ENCODE data around the gene REXO5.

Gene REXO5

DNA sequence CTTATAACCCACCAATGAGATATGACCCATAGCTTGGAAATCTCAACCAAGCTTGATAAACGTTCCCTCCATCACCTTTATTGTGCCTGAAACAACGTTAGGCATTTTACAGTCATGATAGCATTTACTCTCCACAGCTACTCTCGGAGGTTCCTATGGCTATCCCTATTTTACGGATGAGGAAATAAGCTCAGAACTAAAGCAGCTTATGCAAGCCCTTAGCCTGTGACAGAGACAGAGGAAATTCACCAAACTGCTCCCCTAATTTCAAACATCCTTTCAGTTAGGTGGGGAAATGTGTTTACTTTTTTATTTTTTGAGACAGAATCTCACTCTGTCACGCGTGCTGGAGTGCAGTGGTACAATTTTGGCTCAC, 75.2 kb downstream of the REXO5 start:
- Mint-ChIP-seq H3K4me3 (no peak overlapping the region), H3K9me3 (no peaks in the 10 kb centered on the region), H3K27me3 (ENCODE audit: low read depth) (no peaks in the 10 kb centered on the region), H3K27ac (peak overlapping the region; percentile 76 to 87 (median 79)), H3K4me1 (peaks cover 20% of the 10 kb centered on the region), H3K36me3 (ENCODE audit: low read depth) (peaks cover 15% of the 10 kb centered on the region)
- TF ChIP-seq, protein P1, sequence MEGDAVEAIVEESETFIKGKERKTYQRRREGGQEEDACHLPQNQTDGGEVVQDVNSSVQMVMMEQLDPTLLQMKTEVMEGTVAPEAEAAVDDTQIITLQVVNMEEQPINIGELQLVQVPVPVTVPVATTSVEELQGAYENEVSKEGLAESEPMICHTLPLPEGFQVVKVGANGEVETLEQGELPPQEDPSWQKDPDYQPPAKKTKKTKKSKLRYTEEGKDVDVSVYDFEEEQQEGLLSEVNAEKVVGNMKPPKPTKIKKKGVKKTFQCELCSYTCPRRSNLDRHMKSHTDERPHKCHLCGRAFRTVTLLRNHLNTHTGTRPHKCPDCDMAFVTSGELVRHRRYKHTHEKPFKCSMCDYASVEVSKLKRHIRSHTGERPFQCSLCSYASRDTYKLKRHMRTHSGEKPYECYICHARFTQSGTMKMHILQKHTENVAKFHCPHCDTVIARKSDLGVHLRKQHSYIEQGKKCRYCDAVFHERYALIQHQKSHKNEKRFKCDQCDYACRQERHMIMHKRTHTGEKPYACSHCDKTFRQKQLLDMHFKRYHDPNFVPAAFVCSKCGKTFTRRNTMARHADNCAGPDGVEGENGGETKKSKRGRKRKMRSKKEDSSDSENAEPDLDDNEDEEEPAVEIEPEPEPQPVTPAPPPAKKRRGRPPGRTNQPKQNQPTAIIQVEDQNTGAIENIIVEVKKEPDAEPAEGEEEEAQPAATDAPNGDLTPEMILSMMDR (IDR thresholded peaks at IDR 0.05; ENCODE audit: unreplicated experiment in 3 of 3), result no peak

DNA sequence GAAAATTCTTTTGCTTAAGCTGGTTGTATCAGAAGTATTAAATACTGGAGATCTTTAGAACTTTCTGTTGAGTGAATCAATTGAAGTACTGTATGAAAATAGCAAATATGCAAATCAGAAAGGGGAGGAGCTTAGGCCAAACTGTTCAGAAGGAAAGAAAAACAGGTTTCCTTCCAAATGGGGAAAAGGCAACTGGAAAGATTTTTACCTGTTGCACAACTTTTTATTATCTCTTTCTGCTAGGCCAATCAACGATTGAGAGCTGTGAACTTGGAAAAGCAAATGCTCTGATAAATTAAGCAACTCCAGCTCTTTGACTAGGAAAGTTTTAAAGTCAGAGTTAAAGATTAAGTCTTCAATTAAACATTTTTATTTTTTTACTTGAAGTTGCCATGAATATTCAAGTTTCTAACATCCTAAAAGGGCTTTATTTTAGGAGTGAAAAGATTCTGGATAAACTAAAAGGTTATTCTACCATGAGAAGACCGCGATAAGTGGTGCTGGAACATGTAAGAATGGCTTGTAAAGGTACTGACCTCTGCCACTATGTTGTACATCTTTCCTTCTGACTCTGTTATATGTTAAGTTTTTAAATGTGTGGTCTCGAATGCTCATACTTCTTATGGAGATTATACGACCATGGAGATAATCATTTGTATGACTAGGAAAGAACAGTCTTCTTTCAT, 77.4 kb downstream of the REXO5 start:
- no peaks in the 10 kb centered on the region for H3K27me3 Mint-ChIP-seq (ENCODE audit: low read depth)
- TF ChIP-seq, protein P1 (IDR thresholded peaks at IDR 0.05; ENCODE audit: unreplicated experiment in 3 of 3), result no peak
- H3K36me3 Mint-ChIP-seq (ENCODE audit: low read depth), result peaks cover 10% of the 10 kb centered on the region
- H3K27ac Mint-ChIP-seq, result peak overlapping the region; percentile 31 to 61 (median 44)
- H3K9me3 Mint-ChIP-seq, result no peaks in the 10 kb centered on the region
- peaks cover 13% of the 10 kb centered on the region for H3K4me1 Mint-ChIP-seq
- no peak overlapping the region for H3K4me3 Mint-ChIP-seq

DNA sequence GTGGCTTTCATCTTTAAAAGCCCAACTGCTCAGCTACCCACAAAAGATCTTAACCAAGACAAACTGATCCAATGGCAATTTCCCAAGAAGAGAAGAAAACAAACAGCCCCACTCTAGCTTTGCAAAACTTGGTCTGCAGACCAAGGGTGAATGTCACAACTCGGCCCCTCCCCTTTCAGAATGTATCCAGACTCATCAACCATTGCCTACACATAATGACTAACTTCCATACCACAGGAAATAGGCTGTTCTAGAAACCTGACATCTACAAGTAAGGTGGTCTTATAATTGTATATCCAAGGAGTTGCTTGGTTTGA, 77.9 kb downstream of the REXO5 start:
- TF ChIP-seq, protein P1 (IDR thresholded peaks at IDR 0.05; ENCODE audit: unreplicated experiment in 3 of 3), result no peak
- H3K4me3 Mint-ChIP-seq, result no peak overlapping the region
- H3K4me1 Mint-ChIP-seq, result peaks cover 8% of the 10 kb centered on the region
- no peaks in the 10 kb centered on the region for H3K9me3 Mint-ChIP-seq
- peak overlapping the region; percentile 31 to 61 (median 44) for H3K27ac Mint-ChIP-seq
- H3K27me3 Mint-ChIP-seq (ENCODE audit: low read depth), result no peaks in the 10 kb centered on the region
- peaks cover 10% of the 10 kb centered on the region for H3K36me3 Mint-ChIP-seq (ENCODE audit: low read depth)

DNA sequence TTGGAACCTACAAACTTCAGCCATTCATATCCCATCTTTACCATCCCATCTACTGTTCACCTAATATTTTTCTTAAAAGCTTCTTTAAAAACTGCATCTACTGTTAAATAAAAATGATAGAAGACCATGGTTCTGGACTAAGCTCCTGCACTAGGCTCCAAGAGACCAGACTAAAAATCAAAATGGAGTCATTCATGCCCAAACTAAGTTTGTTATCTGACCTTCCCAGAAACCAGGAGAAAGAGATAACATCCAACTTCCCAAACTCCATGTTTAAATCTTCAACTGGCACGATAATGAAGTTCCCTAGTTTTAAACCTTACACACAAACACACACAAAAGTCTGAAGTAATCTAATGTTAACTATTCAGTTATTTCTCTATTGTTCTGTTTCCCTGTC, 80.0 kb downstream of the REXO5 start:
- H3K36me3 Mint-ChIP-seq (ENCODE audit: low read depth), result peaks cover 17% of the 10 kb centered on the region
- H3K4me1 Mint-ChIP-seq, result peaks cover 8% of the 10 kb centered on the region
- H3K27me3 Mint-ChIP-seq (ENCODE audit: low read depth), result no peaks in the 10 kb centered on the region
- TF ChIP-seq, protein P1 (IDR thresholded peaks at IDR 0.05; ENCODE audit: unreplicated experiment in 3 of 3), result no peak
- H3K4me3 Mint-ChIP-seq, result no peak overlapping the region
- H3K9me3 Mint-ChIP-seq, result no peaks in the 10 kb centered on the region
- H3K27ac Mint-ChIP-seq, result no peak overlapping the region

DNA sequence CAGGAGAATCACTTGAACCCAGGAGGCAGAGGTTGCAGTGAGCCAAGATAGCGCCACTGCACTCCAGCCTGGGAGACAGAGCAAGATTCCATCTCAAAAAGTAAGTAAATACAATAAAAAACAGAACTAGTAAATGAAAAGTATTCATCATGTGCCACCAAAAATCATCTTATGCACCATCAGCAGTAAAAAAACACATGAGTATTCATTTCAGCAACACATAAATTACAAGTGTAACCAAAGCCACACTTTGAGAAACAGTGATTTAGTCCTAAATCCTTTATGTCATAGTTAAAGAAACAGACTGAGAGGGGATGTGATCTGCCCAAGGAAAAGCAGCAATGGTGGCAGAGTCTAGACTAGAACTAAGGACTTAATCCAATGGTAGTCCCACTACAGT, 80.9 kb downstream of the REXO5 start:
- H3K4me1 Mint-ChIP-seq, result peaks cover 8% of the 10 kb centered on the region
- H3K9me3 Mint-ChIP-seq, result no peaks in the 10 kb centered on the region
- H3K27ac Mint-ChIP-seq, result peak overlapping the region; percentile 63 to 85 (median 70)
- H3K27me3 Mint-ChIP-seq (ENCODE audit: low read depth), result no peaks in the 10 kb centered on the region
- TF ChIP-seq, protein P1 (IDR thresholded peaks at IDR 0.05; ENCODE audit: unreplicated experiment in 3 of 3), result no peak
- no peak overlapping the region for H3K4me3 Mint-ChIP-seq
- peaks cover 22% of the 10 kb centered on the region for H3K36me3 Mint-ChIP-seq (ENCODE audit: low read depth)

DNA sequence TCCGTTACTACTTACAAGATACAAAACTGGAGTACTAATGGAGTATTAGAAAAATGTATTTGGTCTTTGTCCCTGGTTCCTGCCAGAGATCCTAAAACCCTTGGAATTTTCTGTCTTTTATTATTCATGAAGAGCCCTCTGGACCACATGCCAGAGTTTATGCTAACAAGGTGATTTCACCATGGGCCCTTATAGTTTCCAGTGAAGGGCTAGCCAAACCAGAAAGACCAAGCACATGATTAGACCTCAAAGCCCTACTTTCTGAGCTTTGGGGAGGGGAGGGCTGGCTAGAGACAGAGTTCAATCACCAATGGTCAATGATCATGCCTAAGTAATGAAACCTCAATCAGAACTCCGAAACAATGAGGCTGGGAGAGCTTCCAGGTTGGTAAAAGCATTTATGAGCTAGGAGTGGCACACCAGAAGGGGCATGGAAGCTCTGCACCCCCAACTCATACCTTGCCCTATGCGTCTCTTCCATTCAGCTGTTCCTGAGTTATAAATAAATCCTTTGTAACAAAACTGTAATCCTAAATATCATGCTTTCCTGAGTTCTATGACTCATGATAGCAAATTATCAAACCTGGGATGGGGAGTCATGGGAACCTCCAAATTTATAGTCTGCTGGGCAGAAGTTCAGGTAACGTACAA, 83.4 kb downstream of the REXO5 start:
- Mint-ChIP-seq H3K36me3 (ENCODE audit: low read depth) (peaks cover 25% of the 10 kb centered on the region), H3K27ac (peak overlapping the region in 2 of 3 experiments; percentile 42 to 49), H3K9me3 (no peaks in the 10 kb centered on the region), H3K4me3 (no peak overlapping the region), H3K27me3 (ENCODE audit: low read depth) (no peaks in the 10 kb centered on the region), H3K4me1 (peaks cover 8% of the 10 kb centered on the region)
- TF ChIP-seq, protein P1 (IDR thresholded peaks at IDR 0.05; ENCODE audit: unreplicated experiment in 3 of 3), result no peak

All from nephron (organoid).